ENCODE data around the gene KCNB1.

- TF ChIP-seq POLR2A (IDR thresholded peaks at IDR 0.05) (no peak), CTCF (IDR thresholded peaks at IDR 0.05) (no peak)
Observed at GRCh38 chr20:49345524-49345923, 136.9 kb downstream of the KCNB1 start.
